HG02759 (cell line): ENCODE measurements around the gene RFNG.

Source experiments
- ATAC-seq: cut with Tn5 transposase; IDR thresholded peaks from one replicate; pipeline ENCODE4 v1.9.1; 2021; ENCODE audit warnings: mild to moderate bottlenecking, moderate library complexity; ENCODE audit not compliant: unreplicated experiment

Gene RFNG

GRCh38 chr17:82089723-82090548 is 38.3 kb upstream of the RFNG start:
- no peak for ATAC-seq

- no peak for ATAC-seq
Measured at GRCh38 chr17:82088838-82089722, 37.5 kb upstream of the RFNG start.

GRCh38 chr17:82087961-82088837 is 36.6 kb upstream of the RFNG start:
- ATAC-seq: no peak

- no peak for ATAC-seq
Measured at GRCh38 chr17:82086941-82087906, 35.6 kb upstream of the RFNG start.

- ATAC-seq: no peak
Measured at GRCh38 chr17:82085931-82086764, 34.5 kb upstream of the RFNG start.

GRCh38 chr17:82085031-82085861 is 33.6 kb upstream of the RFNG start:
- no peak for ATAC-seq

GRCh38 chr17:82084373-82085030 is 32.9 kb upstream of the RFNG start:
- no peak for ATAC-seq

- no peak for ATAC-seq
Measured at GRCh38 chr17:82083533-82084359, 32.1 kb upstream of the RFNG start.

- ATAC-seq: no peak
Measured at GRCh38 chr17:82083009-82083408, 31.4 kb upstream of the RFNG start.

GRCh38 chr17:82082456-82082855 is 30.8 kb upstream of the RFNG start:
- ATAC-seq: no peak

- ATAC-seq: no peak
Measured at GRCh38 chr17:82081966-82082365, 30.4 kb upstream of the RFNG start.

GRCh38 chr17:82081546-82081945 is 29.9 kb upstream of the RFNG start:
- ATAC-seq: no peak

- ATAC-seq: no peak
Measured at GRCh38 chr17:82080789-82081464, 29.3 kb upstream of the RFNG start.

- no peak for ATAC-seq
Measured at GRCh38 chr17:82080048-82080788, 28.6 kb upstream of the RFNG start.

GRCh38 chr17:82079001-82079677 is 27.5 kb upstream of the RFNG start:
- no peak for ATAC-seq
